Measurements from ENCODE around the gene ZNF681. TPM values are rescaled to one million over a fixed set of nuclear protein-coding genes. Genes with fewer than 3 reads are reported as not detected.
"Not testable (repeated sequence)": the region's sequence is repeated elsewhere in the genome, so short reads cannot be mapped to it uniquely, and the experiment has no call there.

The ZNF681 gene
- total and polyA plus RNA-seq, 5 experiments from 2014 or later, result 3.5 to 10.8 (median 4.7) TPM

- Mint-ChIP-seq H3K27ac (no peak overlapping the region), H3K27me3 (no peaks in the 10 kb centered on the region), H3K4me1 (peaks cover 0 to 13% (median 6%) of the 10 kb centered on the region in 4 donors), H3K36me3 (peaks cover 2 to 36% (median 4%) of the 10 kb centered on the region in 3 donors), H3K9me3 (peaks cover 0 to 11% (median 0%) of the 10 kb centered on the region in 9 donors), H3K4me3 (no peak overlapping the region)
- POLR2A ChIA-PET, result no interaction called here
- ATAC-seq (no peak), DNase-seq (no peak)
Measured at GRCh38 chr19:23788411-23788810, 29.7 kb upstream of the ZNF681 start.

GRCh38 chr19:23787106-23787505, 28.4 kb upstream of the ZNF681 start:
- no peaks in the 10 kb centered on the region for H3K27me3 Mint-ChIP-seq
- DNase-seq (no peak), ATAC-seq (no peak)
- peaks cover 0 to 10% (median 0%) of the 10 kb centered on the region in 9 donors for H3K9me3 Mint-ChIP-seq
- POLR2A ChIA-PET, result no interaction called here
- peaks cover 7 to 43% (median 11%) of the 10 kb centered on the region in 3 donors for H3K36me3 Mint-ChIP-seq
- no peak overlapping the region for H3K4me3 Mint-ChIP-seq
- H3K27ac Mint-ChIP-seq, result no peak overlapping the region
- peaks cover 0 to 5% (median under 1%) of the 10 kb centered on the region in 4 donors for H3K4me1 Mint-ChIP-seq

- H3K27me3 Mint-ChIP-seq, result no peaks in the 10 kb centered on the region
- H3K4me1 Mint-ChIP-seq, result peaks cover 0 to 5% (median under 1%) of the 10 kb centered on the region in 4 donors
- peak overlapping the region in 1 of 10 donors; percentile 21 for H3K27ac Mint-ChIP-seq
- ATAC-seq, result no peak
- no peak overlapping the region for H3K4me3 Mint-ChIP-seq
- POLR2A ChIA-PET, result no interaction called here
- DNase-seq, result no peak
- H3K9me3 Mint-ChIP-seq, result peaks cover 0 to 10% (median 0%) of the 10 kb centered on the region in 9 donors
- H3K36me3 Mint-ChIP-seq, result peaks cover 12 to 47% (median 12%) of the 10 kb centered on the region in 3 donors
Measured at GRCh38 chr19:23785982-23786381, 27.3 kb upstream of the ZNF681 start.

- no peak overlapping the region for H3K27ac Mint-ChIP-seq
- H3K36me3 Mint-ChIP-seq, result peaks cover 12 to 55% (median 17%) of the 10 kb centered on the region in 3 donors
- ATAC-seq (no peak), DNase-seq (no peak)
- H3K4me1 Mint-ChIP-seq, result peaks cover 0 to 5% (median under 1%) of the 10 kb centered on the region in 4 donors
- H3K27me3 Mint-ChIP-seq, result no peaks in the 10 kb centered on the region
- no peak overlapping the region for H3K4me3 Mint-ChIP-seq
- peaks cover 0 to 15% (median 4%) of the 10 kb centered on the region in 9 donors for H3K9me3 Mint-ChIP-seq
- POLR2A ChIA-PET, result no interaction called here
Measured at GRCh38 chr19:23784274-23784673, 25.6 kb upstream of the ZNF681 start.

- Mint-ChIP-seq H3K4me1 (peaks cover 0 to 5% (median under 1%) of the 10 kb centered on the region in 4 donors), H3K36me3 (peaks cover 13 to 58% (median 21%) of the 10 kb centered on the region in 3 donors), H3K27me3 (no peaks in the 10 kb centered on the region), H3K27ac (peak overlapping the region in 1 of 10 donors; percentile 32), H3K4me3 (no peak overlapping the region), H3K9me3 (peaks cover 0 to 15% (median 4%) of the 10 kb centered on the region in 9 donors)
- ATAC-seq (no peak), DNase-seq (no peak)
- POLR2A ChIA-PET, result no interaction called here
Measured at GRCh38 chr19:23783636-23784035, 24.9 kb upstream of the ZNF681 start.

- peaks cover 0 to 20% (median 5%) of the 10 kb centered on the region in 4 donors for H3K4me1 Mint-ChIP-seq
- H3K9me3 Mint-ChIP-seq, result peaks cover 0 to 29% (median 4%) of the 10 kb centered on the region in 9 donors
- ATAC-seq (no peak), DNase-seq (no peak)
- H3K27me3 Mint-ChIP-seq, result no peaks in the 10 kb centered on the region
- H3K27ac Mint-ChIP-seq, result peak overlapping the region in 1 of 10 donors; percentile 36
- POLR2A ChIA-PET, result no interaction called here
- H3K36me3 Mint-ChIP-seq, result peaks cover 29 to 47% (median 32%) of the 10 kb centered on the region in 3 donors
- no peak overlapping the region for H3K4me3 Mint-ChIP-seq
Measured at GRCh38 chr19:23779645-23780044, 21.0 kb upstream of the ZNF681 start.

GRCh38 chr19:23778566-23778965, 19.9 kb upstream of the ZNF681 start:
- no peaks in the 10 kb centered on the region for H3K27me3 Mint-ChIP-seq
- DNase-seq, result no peak
- POLR2A ChIA-PET, result no interaction called here
- H3K9me3 Mint-ChIP-seq, result peaks cover 0 to 30% (median 4%) of the 10 kb centered on the region in 9 donors
- H3K4me1 Mint-ChIP-seq, result peaks cover 0 to 20% (median 6%) of the 10 kb centered on the region in 4 donors
- no peak overlapping the region for H3K27ac Mint-ChIP-seq
- peaks cover 25 to 43% (median 34%) of the 10 kb centered on the region in 3 donors for H3K36me3 Mint-ChIP-seq
- no peak overlapping the region for H3K4me3 Mint-ChIP-seq
- no peak for ATAC-seq

GRCh38 chr19:23778036-23778435, 19.3 kb upstream of the ZNF681 start:
- Mint-ChIP-seq H3K9me3 (peaks cover 0 to 27% (median 4%) of the 10 kb centered on the region in 9 donors), H3K36me3 (peaks cover 25 to 38% (median 34%) of the 10 kb centered on the region in 3 donors), H3K27ac (peak overlapping the region in 1 of 10 donors; percentile 85), H3K4me1 (peaks cover 0 to 20% (median 6%) of the 10 kb centered on the region in 4 donors)
- H3K27me3 Mint-ChIP-seq, H3K4me3 Mint-ChIP-seq, POLR2A ChIA-PET, ATAC-seq, DNase-seq: not testable (repeated sequence)

GRCh38 chr19:23777216-23777615, 18.5 kb upstream of the ZNF681 start:
- Mint-ChIP-seq H3K4me3 (no peak overlapping the region), H3K9me3 (peaks cover 0 to 27% (median 0%) of the 10 kb centered on the region in 9 donors), H3K27me3 (no peaks in the 10 kb centered on the region), H3K36me3 (peaks cover 24 to 38% (median 31%) of the 10 kb centered on the region in 3 donors), H3K27ac (peak overlapping the region in 7 of 10 donors; percentile 26 to 64 (median 33)), H3K4me1 (peaks cover 4 to 25% (median 6%) of the 10 kb centered on the region in 4 donors)
- ATAC-seq (no peak), DNase-seq (no peak)
- POLR2A ChIA-PET, result no interaction called here

GRCh38 chr19:23776507-23777205, 18.0 kb upstream of the ZNF681 start:
- DNase-seq (peak in 2 of 10 donors; percentile 17), ATAC-seq (peak; percentile 28 to 47)
- peak overlapping the region in 8 of 10 donors; percentile 26 to 64 (median 38) for H3K27ac Mint-ChIP-seq
- H3K27me3 Mint-ChIP-seq, result no peaks in the 10 kb centered on the region
- POLR2A ChIA-PET, result no interaction called here
- H3K36me3 Mint-ChIP-seq, result peaks cover 24 to 33% (median 25%) of the 10 kb centered on the region in 3 donors
- peaks cover 4 to 25% (median 9%) of the 10 kb centered on the region in 4 donors for H3K4me1 Mint-ChIP-seq
- peaks cover 0 to 27% (median 0%) of the 10 kb centered on the region in 9 donors for H3K9me3 Mint-ChIP-seq
- no peak overlapping the region for H3K4me3 Mint-ChIP-seq

- Mint-ChIP-seq H3K36me3 (peaks cover 24 to 38% (median 25%) of the 10 kb centered on the region in 3 donors), H3K4me1 (peaks cover 4 to 37% (median 16%) of the 10 kb centered on the region in 4 donors), H3K27me3 (no peaks in the 10 kb centered on the region), H3K4me3 (no peak overlapping the region), H3K27ac (no peak overlapping the region), H3K9me3 (peaks cover 0 to 24% (median 0%) of the 10 kb centered on the region in 9 donors)
- DNase-seq (no peak), ATAC-seq (no peak)
- POLR2A ChIA-PET, result no interaction called here
Measured at GRCh38 chr19:23774524-23774971, 15.9 kb upstream of the ZNF681 start.

GRCh38 chr19:23774106-23774505, 15.4 kb upstream of the ZNF681 start:
- no peak for ATAC-seq

GRCh38 chr19:23772675-23773063, 14.0 kb upstream of the ZNF681 start:
- Mint-ChIP-seq H3K27me3 (no peaks in the 10 kb centered on the region), H3K9me3 (peaks cover 0 to 20% (median 0%) of the 10 kb centered on the region in 9 donors), H3K4me1 (peaks cover 4 to 30% (median 16%) of the 10 kb centered on the region in 4 donors), H3K4me3 (no peak overlapping the region), H3K27ac (no peak overlapping the region), H3K36me3 (peaks cover 16 to 28% (median 18%) of the 10 kb centered on the region in 3 donors)
- POLR2A ChIA-PET, result no interaction called here
- no peak for DNase-seq
- ATAC-seq, result no peak

More at GRCh38 chr19:23774106-23774505, 15.4 kb upstream of the ZNF681 start:
- POLR2A ChIA-PET, result no interaction called here
- Mint-ChIP-seq H3K4me3 (no peak overlapping the region), H3K27me3 (no peaks in the 10 kb centered on the region), H3K27ac (no peak overlapping the region), H3K36me3 (peaks cover 21 to 34% (median 25%) of the 10 kb centered on the region in 3 donors), H3K9me3 (peaks cover 0 to 24% (median 0%) of the 10 kb centered on the region in 9 donors), H3K4me1 (peaks cover 4 to 37% (median 16%) of the 10 kb centered on the region in 4 donors)
- DNase-seq, result no peak
